H1 (cell line): ENCODE measurements around the gene ZBED1. TPM values are rescaled to one million over a fixed set of nuclear protein-coding genes. Genes with fewer than 3 reads are reported as not detected.

Experiments used
- CTCF ChIA-PET: fragments of 300-600 bp; sonication (Branson Sonifier 250); formaldehyde crosslinking; loops from one replicate; lab custom pipeline; 2021; ENCODE audit not compliant: partially characterized antibody; lab: Charles Lee
- POLR2A ChIA-PET: fragments of 300-600 bp; sonication (Branson Sonifier 250); formaldehyde crosslinking; loops from one replicate; lab custom pipeline; 2021; ENCODE audit warnings: inconsistent platforms; ENCODE audit not compliant: partially characterized antibody; lab: Charles Lee
- DNase-seq, 2 experiments: peaks; one replicate each; pipeline versions ENCODE4 v3.0.0 to v3.0.0-alpha.2; 2010 to 2022; ENCODE audit warnings: low spot score in 2 of 2, low read depth in 1 of 2, mixed read lengths in 1 of 2
- FAIRE-seq: peaks from 2 replicates; lab custom pipeline; 2011; peaks lifted over from hg19 to GRCh38; lab: Jason Lieb, UNC
- H2AFZ ChIP-seq: 2 replicates; pipeline ENCODE4 v1.8.1; 2012; ENCODE audit warnings: low read length, inconsistent platforms
- H2AK5ac ChIP-seq: 2 replicates; pipeline ENCODE4 v1.6.1; 2013; ENCODE audit warnings: low read depth, low read length
- H2BK120ac ChIP-seq: replicated peaks from 2 replicates; pipeline ENCODE3; 2013; ENCODE audit warnings: low read depth, low read length, inconsistent platforms
- H2BK12ac ChIP-seq: 2 replicates; pipeline ENCODE4 v1.6.1; 2013; ENCODE audit warnings: low read depth, low read length
- H2BK15ac ChIP-seq: 2 replicates; pipeline ENCODE4 v1.6.1; 2013; ENCODE audit warnings: low read length
- H2BK20ac ChIP-seq: 2 replicates; pipeline ENCODE4 v1.6.1; 2013; ENCODE audit warnings: low read length
- H2BK5ac ChIP-seq: 2 replicates; pipeline ENCODE4 v1.6.1; 2013; ENCODE audit warnings: low read depth, low read length
- H3K14ac ChIP-seq: 2 replicates; pipeline ENCODE4 v1.6.1; 2013; ENCODE audit warnings: inconsistent platforms; ENCODE audit not compliant: insufficient read length
- H3K18ac ChIP-seq: 2 replicates; pipeline ENCODE4 v1.6.1; 2013; ENCODE audit warnings: low read length; ENCODE audit errors: extremely low read depth
- H3K23ac ChIP-seq: 2 replicates; pipeline ENCODE4 v1.6.1; 2013; ENCODE audit warnings: inconsistent platforms; ENCODE audit not compliant: insufficient read length
- H3K23me2 ChIP-seq: 2 replicates; pipeline ENCODE4 v1.6.1; 2013; ENCODE audit warnings: low read depth, low read length
- H3K27ac ChIP-seq: 2 replicates; pipeline ENCODE4 v1.6.1; 2011; ENCODE audit warnings: low read depth, low read length, inconsistent platforms
- H3K27me3 ChIP-seq, 4 experiments: replicated peaks in 1 of 4; 1 replicate in 1 of 4; 2 replicates in 3 of 4; pipeline versions ENCODE4 v1.6.1 to v1.8.1; 2011 to 2013; ENCODE audit warnings: low read length in 3 of 4, mild to moderate bottlenecking in 3 of 4, inconsistent platforms in 2 of 4, mixed read lengths in 2 of 4, moderate library complexity in 1 of 4; ENCODE audit not compliant: control insufficient read depth in 3 of 4, insufficient read depth in 3 of 4; ENCODE audit errors: extremely low read depth in 1 of 4
- H3K36me3 ChIP-seq, 4 experiments: 2 replicates each; pipeline versions ENCODE4 v1.6.1 to v1.8.1; 2011 to 2013; ENCODE audit warnings: mild to moderate bottlenecking in 4 of 4, low read length in 3 of 4, moderate library complexity in 2 of 4, control low read depth in 1 of 4, inconsistent platforms in 1 of 4; ENCODE audit not compliant: insufficient read depth in 4 of 4, control insufficient read depth in 2 of 4
- H3K4ac ChIP-seq: replicated peaks from 2 replicates; pipeline ENCODE3; 2013; ENCODE audit warnings: low read length, low read depth, mixed read lengths, inconsistent platforms; ENCODE audit not compliant: insufficient read length
- H3K4me1 ChIP-seq, 4 experiments: replicated peaks in 1 of 4; 1 replicate in 1 of 4; 2 replicates in 3 of 4; pipeline versions ENCODE4 v1.6.1 to v1.8.1; 2011 to 2013; ENCODE audit warnings: low read length in 3 of 4, inconsistent platforms in 2 of 4, mixed read lengths in 1 of 4; ENCODE audit not compliant: insufficient read depth in 4 of 4, control insufficient read depth in 3 of 4
- H3K4me2 ChIP-seq, 2 experiments: 2 replicates each; pipeline versions ENCODE4 v1.6.1 to v1.8.1; 2011 to 2013; ENCODE audit warnings: low read depth in 2 of 2, low read length in 2 of 2, control low read depth in 1 of 2, inconsistent platforms in 1 of 2, mild to moderate bottlenecking in 1 of 2; ENCODE audit not compliant: insufficient read depth in 1 of 2
- H3K4me3 ChIP-seq, 4 experiments: fragments of 200-600, 300-600 bp in 1 of 4; sonication (generic), shearing (Covaris generic), sonication (Bioruptor Twin) in 1 of 4; 2 replicates each; pipeline versions ENCODE4 v1.5.1 to v1.8.1; 2011 to 2016; ENCODE audit warnings: low read length in 4 of 4, low read depth in 3 of 4, control low read depth in 2 of 4, inconsistent platforms in 2 of 4, mild to moderate bottlenecking in 2 of 4, mixed read lengths in 1 of 4, moderate library complexity in 1 of 4; ENCODE audit not compliant: insufficient read depth in 2 of 4; ENCODE audit errors: extremely low read depth in 1 of 4
- H3K56ac ChIP-seq: replicated peaks from 2 replicates; pipeline ENCODE3; 2013; ENCODE audit warnings: low read depth, mild to moderate bottlenecking, mixed read lengths, low read length, inconsistent platforms; ENCODE audit not compliant: insufficient read length
- H3K79me1 ChIP-seq: 2 replicates; pipeline ENCODE4 v1.6.1; 2013; ENCODE audit warnings: low read depth, low read length, control low read depth
- H3K79me2 ChIP-seq, 2 experiments: 2 replicates each; pipeline versions ENCODE4 v1.6.1 to v1.8.1; 2012 to 2013; ENCODE audit warnings: low read length in 2 of 2, mild to moderate bottlenecking in 2 of 2, inconsistent platforms in 1 of 2; ENCODE audit not compliant: insufficient read depth in 2 of 2, control insufficient read depth in 1 of 2
- H3K9ac ChIP-seq, 4 experiments: replicated peaks in 1 of 4; 1 replicate in 1 of 4; 2 replicates in 3 of 4; pipeline versions ENCODE4 v1.6.1 to v1.8.1; 2011 to 2013; ENCODE audit warnings: low read depth in 3 of 4, low read length in 3 of 4, control low read depth in 2 of 4, mild to moderate bottlenecking in 2 of 4, moderate library complexity in 2 of 4, inconsistent platforms in 1 of 4; ENCODE audit errors: extremely low read depth in 1 of 4
- H3K9me3 ChIP-seq, 2 experiments: 2 replicates each; pipeline versions ENCODE4 v1.6.1 to v1.8.1; 2012 to 2013; ENCODE audit warnings: mild to moderate bottlenecking in 2 of 2, moderate library complexity in 2 of 2, control low read depth in 1 of 2, inconsistent platforms in 1 of 2, low read depth in 1 of 2, low read length in 1 of 2, mixed read lengths in 1 of 2; ENCODE audit not compliant: insufficient read depth in 2 of 2
- H4K20me1 ChIP-seq, 2 experiments: replicated peaks in 1 of 2; 2 replicates each; pipeline versions ENCODE3 to v1.8.1; 2011 to 2013; ENCODE audit warnings: inconsistent platforms in 2 of 2, low read length in 2 of 2, mild to moderate bottlenecking in 1 of 2; ENCODE audit not compliant: insufficient read depth in 2 of 2, control insufficient read depth in 1 of 2
- H4K5ac ChIP-seq: 2 replicates; pipeline ENCODE4 v1.6.1; 2013; ENCODE audit warnings: low read length, low read depth, mixed read lengths, inconsistent platforms; ENCODE audit not compliant: insufficient read length
- H4K8ac ChIP-seq: 2 replicates; pipeline ENCODE4 v1.8.0; 2013; ENCODE audit warnings: mild to moderate bottlenecking, moderate library complexity, low read length, inconsistent platforms; ENCODE audit not compliant: insufficient read depth; ENCODE audit errors: extremely low read depth
- H4K91ac ChIP-seq: replicated peaks from 2 replicates; pipeline ENCODE3; 2013; ENCODE audit warnings: low read length, mixed read lengths, inconsistent platforms; ENCODE audit not compliant: insufficient read length
- ATF3 ChIP-seq: IDR thresholded peaks from 2 replicates; pipeline ENCODE4 v1.6.1; 2011; ENCODE audit warnings: low read depth, mild to moderate bottlenecking, low read length; ENCODE audit not compliant: insufficient read depth
- CEBPB ChIP-seq: IDR thresholded peaks from 2 replicates; pipeline ENCODE4 v1.6.1; 2012; ENCODE audit warnings: low read depth, low read length
- FOSL1 ChIP-seq: IDR thresholded peaks from 2 replicates; pipeline ENCODE4 v1.6.1; 2011; ENCODE audit warnings: mild to moderate bottlenecking, low read depth, low read length, moderate library complexity; ENCODE audit not compliant: insufficient read depth
- RFX5 ChIP-seq: IDR thresholded peaks from 2 replicates; pipeline ENCODE4 v1.6.1; 2011; ENCODE audit warnings: low read depth, low read length, improper control_type of control experiment, borderline replicate concordance
- SIN3A ChIP-seq, 2 experiments: IDR thresholded peaks in 1 of 2; conservative IDR thresholded peaks in 1 of 2; 2 replicates each; pipeline ENCODE4 v1.6.1; 2011 to 2012; ENCODE audit warnings: low read length in 2 of 2, improper control_type of control experiment in 1 of 2, low read depth in 1 of 2, mild to moderate bottlenecking in 1 of 2
- SIX5 ChIP-seq: IDR thresholded peaks from 2 replicates; pipeline ENCODE4 v1.6.1; 2011; ENCODE audit warnings: mild to moderate bottlenecking, low read depth, low read length
- SP2 ChIP-seq: IDR thresholded peaks from 2 replicates; pipeline ENCODE4 v1.6.1; 2012; ENCODE audit warnings: mild to moderate bottlenecking, low read length, inconsistent platforms
- TAF1 ChIP-seq: IDR thresholded peaks from 2 replicates; pipeline ENCODE4 v1.6.1; 2011; ENCODE audit warnings: mild to moderate bottlenecking, low read depth, low read length
- WGBS, 2 experiments: shearing (Covaris generic) in 1 of 2; methylation state at CpG; one replicate each; pipeline versions ENCODE4 v1.1.6 to v1.1.7; 2013 to 2015; ENCODE audit warnings: low lambda C conversion rate in 2 of 2, mixed read lengths in 2 of 2, inconsistent platforms in 1 of 2, low coverage in 1 of 2, missing lambda C conversion rate in 1 of 2; ENCODE audit not compliant: insufficient replicate concordance in 2 of 2, insufficient coverage in 1 of 2, insufficient read length in 1 of 2; ENCODE audit errors: extremely low coverage in 1 of 2, missing lambda C conversion rate in 1 of 2; 5-methylcytosine and 5-hydroxymethylcytosine counted together
- polyA plus RNA-seq, 7 experiments: library from polyadenylated mRNA; depleted of rRNA in 3 of 7; stranded (reverse) in 5 of 7; unstranded in 2 of 7; fragments of >200 nt in 5 of 7; fragments of 200-250 nt in 2 of 7; gene quantifications; 1 replicate in 5 of 7; 2 replicates in 1 of 7; 4 replicates in 1 of 7; pipeline versions ENCODE4 v1.2.1 to v1.2.3, GENCODE V29; 2011 to 2013; ENCODE audit warnings: missing spikeins in 2 of 7, mixed read lengths in 2 of 7
- total RNA-seq: library from RNA; stranded (reverse); fragmentation: NEBNext Ultra II Directional; extraction: Animal tissue kit (Norgen Biotek cat#: 25700); gene quantifications from 2 replicates; pipeline ENCODE4 v1.2.1, GENCODE V29; 2021

ZBED1 gene
- total and polyA plus RNA-seq, 2 of the 8 experiments (the other 6 are each of a cell fraction or from before 2014, with no cell fraction given), result 28.5 to 45.8 TPM

GRCh38 chrX:2508648-2509335 is 8.0 kb upstream of the ZBED1 start:
- no peak overlapping the region for H2BK120ac ChIP-seq
- no peaks in the 10 kb centered on the region for H3K4me1 ChIP-seq
- no peaks in the 10 kb centered on the region for H3K9me3 ChIP-seq
- no peak overlapping the region for H2BK5ac ChIP-seq
- H3K36me3 ChIP-seq, result no peaks in the 10 kb centered on the region
- no peak overlapping the region for H3K23ac ChIP-seq
- H4K20me1 ChIP-seq, result no peaks in the 10 kb centered on the region
- no peak overlapping the region for H3K4me2 ChIP-seq
- H3K79me2 ChIP-seq, result no peaks in the 10 kb centered on the region
- no peak overlapping the region for H2AK5ac ChIP-seq
- no peak overlapping the region for H3K4ac ChIP-seq
- no peak overlapping the region for H3K14ac ChIP-seq
- no peak overlapping the region for H2AFZ ChIP-seq
- no peaks in the 10 kb centered on the region for H3K79me1 ChIP-seq
- DNase-seq (no peak), FAIRE-seq (no peak)
- ChIA-PET CTCF (no interaction called here), POLR2A (no interaction called here)
- no peak overlapping the region for H4K5ac ChIP-seq
- H4K91ac ChIP-seq, result no peak overlapping the region
- 86% methylated on average over 9 of the region's 9 CpGs; no CpG with 5 or more reads in 1 of the 2 experiments for WGBS, 2 experiments
- no peak overlapping the region for H3K9ac ChIP-seq
- no peak overlapping the region for H3K4me3 ChIP-seq
- H2BK20ac ChIP-seq, result no peak overlapping the region
- no peak overlapping the region for H2BK12ac ChIP-seq
- TF ChIP-seq TAF1, result no peak
- no peak for TF ChIP-seq SP2
- no peak for TF ChIP-seq FOSL1
- TF ChIP-seq SIX5, result no peak
- no peak for TF ChIP-seq RFX5
- no peak for TF ChIP-seq CEBPB
- no peak for TF ChIP-seq SIN3A (conservative IDR thresholded peaks at IDR 0.05 in 1 of 2, IDR thresholded peaks at IDR 0.05 in 1 of 2; ENCODE audit: low read depth in 1 of 2, low read length in 2 of 2)
- TF ChIP-seq ATF3, result no peak
- H4K8ac ChIP-seq, result no peak overlapping the region; the same call in 1 of the 2 replicates
- no peak overlapping the region for H3K27ac ChIP-seq
- H3K18ac ChIP-seq, result no peak overlapping the region
- H3K27me3 ChIP-seq, result no peaks in the 10 kb centered on the region
- H3K23me2 ChIP-seq, result no peaks in the 10 kb centered on the region; the same call in 1 of the 2 replicates
- H2BK15ac ChIP-seq, result no peak overlapping the region
- H3K56ac ChIP-seq, result no peak overlapping the region
